PC-3 (cell line): Measurements from ENCODE around the gene JPH4.

Experiments
- EZH2 ChIP-seq: fragments of 300-600 bp; sonication (generic); IDR thresholded peaks from one replicate; pipeline ENCODE4 v1.6.1; 2017; ENCODE audit warnings: antibody characterized with exemption, mild to moderate bottlenecking, low read length; ENCODE audit not compliant: unreplicated experiment
- TF ChIP-seq, protein P1 (sequence below): fragments of 300-600 bp; sonication (generic); conservative IDR thresholded peaks from 2 replicates; pipeline ENCODE4 v1.5.1; 2017; ENCODE audit warnings: antibody characterized with exemption, low read depth, mild to moderate bottlenecking, low read length

DNA sequence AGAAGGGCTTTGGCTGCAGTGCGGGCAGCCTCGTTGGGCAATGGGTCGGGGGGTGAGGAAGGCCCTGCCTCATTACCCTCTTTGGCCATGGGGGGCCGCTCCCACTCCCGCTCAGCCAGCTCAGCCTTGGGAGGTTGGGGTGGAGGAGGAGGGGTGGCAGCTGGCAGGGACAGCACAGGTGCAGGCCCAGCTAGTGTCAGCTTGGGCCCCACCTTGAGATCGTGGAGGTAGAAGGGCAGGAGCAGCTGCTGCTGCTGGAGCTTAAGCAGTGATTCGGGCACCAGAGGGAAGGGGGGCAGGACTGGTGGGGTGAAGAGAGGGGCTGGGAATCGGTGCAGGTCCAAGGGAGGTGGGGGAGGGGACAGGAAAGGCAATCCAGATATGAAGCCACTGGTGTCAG lies 53.0 kb downstream of the JPH4 start:
- TF ChIP-seq, protein P1, sequence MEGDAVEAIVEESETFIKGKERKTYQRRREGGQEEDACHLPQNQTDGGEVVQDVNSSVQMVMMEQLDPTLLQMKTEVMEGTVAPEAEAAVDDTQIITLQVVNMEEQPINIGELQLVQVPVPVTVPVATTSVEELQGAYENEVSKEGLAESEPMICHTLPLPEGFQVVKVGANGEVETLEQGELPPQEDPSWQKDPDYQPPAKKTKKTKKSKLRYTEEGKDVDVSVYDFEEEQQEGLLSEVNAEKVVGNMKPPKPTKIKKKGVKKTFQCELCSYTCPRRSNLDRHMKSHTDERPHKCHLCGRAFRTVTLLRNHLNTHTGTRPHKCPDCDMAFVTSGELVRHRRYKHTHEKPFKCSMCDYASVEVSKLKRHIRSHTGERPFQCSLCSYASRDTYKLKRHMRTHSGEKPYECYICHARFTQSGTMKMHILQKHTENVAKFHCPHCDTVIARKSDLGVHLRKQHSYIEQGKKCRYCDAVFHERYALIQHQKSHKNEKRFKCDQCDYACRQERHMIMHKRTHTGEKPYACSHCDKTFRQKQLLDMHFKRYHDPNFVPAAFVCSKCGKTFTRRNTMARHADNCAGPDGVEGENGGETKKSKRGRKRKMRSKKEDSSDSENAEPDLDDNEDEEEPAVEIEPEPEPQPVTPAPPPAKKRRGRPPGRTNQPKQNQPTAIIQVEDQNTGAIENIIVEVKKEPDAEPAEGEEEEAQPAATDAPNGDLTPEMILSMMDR, result no peak
- TF ChIP-seq EZH2, result no peak
